ENCODE data around the gene ERP27. TPM values are rescaled to one million over a fixed set of nuclear protein-coding genes. Genes with fewer than 3 reads are reported as not detected.

ERP27 gene
- total RNA-seq, 1 donor from 2014 or later, result 1.0 TPM

DNA sequence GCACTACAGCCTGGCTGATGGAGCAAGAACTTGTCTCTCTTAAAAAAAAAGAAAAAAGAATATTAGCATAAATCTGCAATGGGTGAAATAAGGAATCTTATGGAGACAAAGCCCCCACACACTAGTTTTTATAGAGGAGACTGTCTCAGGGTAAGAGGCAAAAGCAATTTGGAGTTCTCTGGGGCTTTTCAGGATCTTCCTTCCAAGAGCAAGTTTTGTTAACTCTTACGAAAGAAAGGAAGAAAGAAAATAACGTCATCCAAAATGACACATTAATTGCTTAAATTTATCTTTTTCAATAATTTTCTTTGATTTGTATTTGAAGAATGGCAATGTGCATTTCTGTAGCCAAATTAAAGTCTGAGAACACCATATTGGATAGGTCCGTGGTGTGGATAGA lies 38.3 kb upstream of the ERP27 start:
- no peaks in the 10 kb centered on the region for H3K27me3 ChIP-seq (ENCODE audit: insufficient read depth, low read length)

DNA sequence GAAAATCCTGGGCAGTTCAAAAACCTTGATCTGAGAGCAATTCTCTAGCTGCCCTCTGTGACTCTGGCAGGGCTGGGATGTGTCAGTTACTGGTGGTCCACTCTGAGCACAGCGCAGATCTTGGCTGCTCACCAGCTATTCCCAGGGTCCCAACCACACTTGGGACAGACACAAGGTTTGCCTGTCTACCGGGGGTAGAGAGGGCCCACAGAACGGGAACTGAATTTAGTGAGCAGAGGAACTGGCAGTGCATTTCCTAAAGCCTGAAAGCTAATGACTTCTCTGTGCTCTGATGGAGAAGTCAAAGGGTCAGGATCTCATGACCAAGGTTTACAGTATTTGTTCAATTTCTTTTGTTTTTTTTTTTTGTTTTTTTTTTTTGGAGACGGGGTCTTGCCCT lies 37.1 kb upstream of the ERP27 start:
- Histone ChIP-seq H3K4me2 (ENCODE audit: low read length) (no peak overlapping the region), H3K27me3 (ENCODE audit: insufficient read depth, low read length) (no peaks in the 10 kb centered on the region), H3K4me3 (ENCODE audit: insufficient read depth, low read depth, low read length) (no peak overlapping the region), H3K79me2 (ENCODE audit: insufficient read depth, low read length) (no peaks in the 10 kb centered on the region), H3K9ac (ENCODE audit: low read length) (no peak overlapping the region), H3K4me1 (ENCODE audit: insufficient read depth, low read length) (no peaks in the 10 kb centered on the region), H3K9me3 (ENCODE audit: insufficient read depth, low read depth, low read length) (no peaks in the 10 kb centered on the region), H3K27ac (ENCODE audit: low read depth, low read length) (no peak overlapping the region), H2AFZ (ENCODE audit: low read depth, low read length) (no peak overlapping the region), H4K20me1 (ENCODE audit: insufficient read depth, low read length) (no peaks in the 10 kb centered on the region), H3K36me3 (ENCODE audit: insufficient read depth, low read length) (no peaks in the 10 kb centered on the region)
- peaks cover 2% of the 10 kb centered on the region for H3K4me1 Mint-ChIP-seq (ENCODE audit: low read depth, unreplicated experiment)
- H3K9me3 Mint-ChIP-seq (ENCODE audit: unreplicated experiment), result no peaks in the 10 kb centered on the region
- H3K27me3 Mint-ChIP-seq (ENCODE audit: low read depth, unreplicated experiment), result no peaks in the 10 kb centered on the region
- DNase-seq (ENCODE audit: low read depth) (no peak), FAIRE-seq (no peak)
- no peaks in the 10 kb centered on the region for H3K36me3 Mint-ChIP-seq (ENCODE audit: low read depth, unreplicated experiment)
- no peak overlapping the region for H3K27ac Mint-ChIP-seq (ENCODE audit: unreplicated experiment)
- H3K4me3 Mint-ChIP-seq (ENCODE audit: unreplicated experiment), result no peak overlapping the region
- no peak for TF ChIP-seq EZH2 (IDR thresholded peaks at IDR 0.05; ENCODE audit: insufficient read depth, low read length)
- TF ChIP-seq, protein P1, sequence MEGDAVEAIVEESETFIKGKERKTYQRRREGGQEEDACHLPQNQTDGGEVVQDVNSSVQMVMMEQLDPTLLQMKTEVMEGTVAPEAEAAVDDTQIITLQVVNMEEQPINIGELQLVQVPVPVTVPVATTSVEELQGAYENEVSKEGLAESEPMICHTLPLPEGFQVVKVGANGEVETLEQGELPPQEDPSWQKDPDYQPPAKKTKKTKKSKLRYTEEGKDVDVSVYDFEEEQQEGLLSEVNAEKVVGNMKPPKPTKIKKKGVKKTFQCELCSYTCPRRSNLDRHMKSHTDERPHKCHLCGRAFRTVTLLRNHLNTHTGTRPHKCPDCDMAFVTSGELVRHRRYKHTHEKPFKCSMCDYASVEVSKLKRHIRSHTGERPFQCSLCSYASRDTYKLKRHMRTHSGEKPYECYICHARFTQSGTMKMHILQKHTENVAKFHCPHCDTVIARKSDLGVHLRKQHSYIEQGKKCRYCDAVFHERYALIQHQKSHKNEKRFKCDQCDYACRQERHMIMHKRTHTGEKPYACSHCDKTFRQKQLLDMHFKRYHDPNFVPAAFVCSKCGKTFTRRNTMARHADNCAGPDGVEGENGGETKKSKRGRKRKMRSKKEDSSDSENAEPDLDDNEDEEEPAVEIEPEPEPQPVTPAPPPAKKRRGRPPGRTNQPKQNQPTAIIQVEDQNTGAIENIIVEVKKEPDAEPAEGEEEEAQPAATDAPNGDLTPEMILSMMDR (IDR thresholded peaks at IDR 0.05; ENCODE audit: insufficient read depth, low read depth, low read length), result no peak

More for the DNA sequence above, 38.3 kb upstream of the ERP27 start:
- Histone ChIP-seq H2AFZ (ENCODE audit: low read depth, low read length) (no peak overlapping the region), H3K36me3 (ENCODE audit: insufficient read depth, low read length) (no peaks in the 10 kb centered on the region), H4K20me1 (ENCODE audit: insufficient read depth, low read length) (no peaks in the 10 kb centered on the region), H3K4me1 (ENCODE audit: insufficient read depth, low read length) (no peaks in the 10 kb centered on the region), H3K27ac (ENCODE audit: low read depth, low read length) (no peak overlapping the region), H3K4me3 (ENCODE audit: insufficient read depth, low read depth, low read length) (no peak overlapping the region), H3K4me2 (ENCODE audit: low read length) (no peak overlapping the region), H3K79me2 (ENCODE audit: insufficient read depth, low read length) (no peaks in the 10 kb centered on the region), H3K9ac (ENCODE audit: low read length) (no peak overlapping the region), H3K9me3 (ENCODE audit: insufficient read depth, low read depth, low read length) (no peaks in the 10 kb centered on the region)
- FAIRE-seq (no peak), DNase-seq (ENCODE audit: low read depth) (no peak)
- H3K4me1 Mint-ChIP-seq (ENCODE audit: low read depth, unreplicated experiment), result no peaks in the 10 kb centered on the region
- H3K4me3 Mint-ChIP-seq (ENCODE audit: unreplicated experiment), result no peak overlapping the region
- no peaks in the 10 kb centered on the region for H3K9me3 Mint-ChIP-seq (ENCODE audit: unreplicated experiment)
- H3K27me3 Mint-ChIP-seq (ENCODE audit: low read depth, unreplicated experiment), result peaks cover 4% of the 10 kb centered on the region
- no peaks in the 10 kb centered on the region for H3K36me3 Mint-ChIP-seq (ENCODE audit: low read depth, unreplicated experiment)
- no peak overlapping the region for H3K27ac Mint-ChIP-seq (ENCODE audit: unreplicated experiment)
- TF ChIP-seq EZH2 (IDR thresholded peaks at IDR 0.05; ENCODE audit: insufficient read depth, low read length), result no peak
- TF ChIP-seq, protein P1 (IDR thresholded peaks at IDR 0.05; ENCODE audit: insufficient read depth, low read depth, low read length), result no peak

DNA sequence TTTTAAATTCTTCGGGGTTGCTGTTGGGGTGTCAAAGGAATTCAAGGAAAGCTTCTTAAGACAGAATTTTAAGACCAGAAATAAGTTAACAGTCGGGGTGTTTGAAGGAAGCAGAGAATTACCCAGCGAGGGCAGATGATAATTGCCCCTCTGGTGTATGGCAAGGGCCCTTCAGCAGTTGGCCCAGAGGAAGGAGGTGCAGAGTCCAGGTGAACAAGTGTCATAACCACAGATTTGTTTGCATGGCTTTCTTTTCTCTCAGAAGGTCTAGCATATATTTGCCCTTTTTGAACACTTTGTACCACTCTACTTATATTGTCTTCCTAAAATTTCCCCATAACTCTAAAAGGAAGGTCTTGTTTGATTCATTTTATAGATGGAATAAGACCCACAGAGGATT lies 36.3 kb upstream of the ERP27 start:
- H3K27me3 Mint-ChIP-seq (ENCODE audit: low read depth, unreplicated experiment), result no peaks in the 10 kb centered on the region
- H3K4me3 Mint-ChIP-seq (ENCODE audit: unreplicated experiment), result no peak overlapping the region
- H3K27ac Mint-ChIP-seq (ENCODE audit: unreplicated experiment), result no peak overlapping the region
- Histone ChIP-seq H3K27ac (ENCODE audit: low read depth, low read length) (no peak overlapping the region), H3K36me3 (ENCODE audit: insufficient read depth, low read length) (no peaks in the 10 kb centered on the region), H3K79me2 (ENCODE audit: insufficient read depth, low read length) (no peaks in the 10 kb centered on the region), H3K9me3 (ENCODE audit: insufficient read depth, low read depth, low read length) (no peaks in the 10 kb centered on the region), H3K27me3 (ENCODE audit: insufficient read depth, low read length) (no peaks in the 10 kb centered on the region), H3K4me1 (ENCODE audit: insufficient read depth, low read length) (no peaks in the 10 kb centered on the region), H4K20me1 (ENCODE audit: insufficient read depth, low read length) (no peaks in the 10 kb centered on the region), H3K4me2 (ENCODE audit: low read length) (no peak overlapping the region), H2AFZ (ENCODE audit: low read depth, low read length) (no peak overlapping the region), H3K4me3 (ENCODE audit: insufficient read depth, low read depth, low read length) (no peak overlapping the region), H3K9ac (ENCODE audit: low read length) (no peak overlapping the region)
- peaks cover 1% of the 10 kb centered on the region for H3K9me3 Mint-ChIP-seq (ENCODE audit: unreplicated experiment)
- TF ChIP-seq, protein P1 (IDR thresholded peaks at IDR 0.05; ENCODE audit: insufficient read depth, low read depth, low read length), result no peak
- no peak for TF ChIP-seq EZH2 (IDR thresholded peaks at IDR 0.05; ENCODE audit: insufficient read depth, low read length)
- DNase-seq (ENCODE audit: low read depth) (no peak), FAIRE-seq (no peak)
- peaks cover 5% of the 10 kb centered on the region for H3K4me1 Mint-ChIP-seq (ENCODE audit: low read depth, unreplicated experiment)
- H3K36me3 Mint-ChIP-seq (ENCODE audit: low read depth, unreplicated experiment), result no peaks in the 10 kb centered on the region

All from astrocyte (in vitro differentiated cells and primary cell).